ENCODE data around the gene TARDBP. TPM values are rescaled to one million over a fixed set of nuclear protein-coding genes. Genes with fewer than 3 reads are reported as not detected.

TARDBP gene
- total and polyA plus RNA-seq, 2 experiments from 2014 or later: 204 to 313 TPM

DNA sequence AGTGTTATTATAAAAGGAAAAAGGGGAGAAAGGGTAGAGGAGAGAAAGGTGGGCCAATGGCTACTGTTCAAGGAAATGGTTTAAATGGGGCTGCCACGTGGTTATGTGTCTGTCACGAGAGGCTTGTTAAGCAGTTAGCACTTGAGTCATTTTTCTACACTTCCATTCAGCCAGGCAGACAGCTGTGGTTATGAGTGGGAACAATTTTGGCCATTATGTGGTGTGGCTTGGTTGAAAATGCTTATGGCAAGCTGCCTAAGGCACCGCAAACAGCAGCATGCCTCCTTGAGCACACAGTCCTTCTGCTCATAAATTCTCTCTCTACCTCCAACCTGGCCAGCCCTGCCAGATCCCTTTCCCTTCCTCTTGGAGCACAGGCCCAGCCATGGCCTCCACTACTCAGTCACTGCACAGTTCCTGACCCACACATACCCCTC, 50.5 kb downstream of the TARDBP start:
- Histone ChIP-seq H2AFZ (no peak overlapping the region), H3K4me3 (no peak overlapping the region), H3K36me3 (ENCODE audit: insufficient read depth) (peaks cover 21% of the 10 kb centered on the region; the same call in 1 of the 2 replicates), H3F3A (replicated peaks; ENCODE audit: low read depth) (peaks cover 40% of the 10 kb centered on the region), H3K79me2 (replicated peaks; ENCODE audit: insufficient read depth) (peaks cover 23% of the 10 kb centered on the region), H3K4me2 (no peak overlapping the region), H3K4me1 (ENCODE audit: insufficient read depth) (peaks cover 6% of the 10 kb centered on the region; the same call in 1 of the 2 replicates), H4K20me1 (replicated peaks; ENCODE audit: insufficient read depth) (peaks cover 4% of the 10 kb centered on the region; the same call in 1 of the 2 replicates), H3K27ac (ENCODE audit: low read depth) (no peak overlapping the region), H3K9me2 (ENCODE audit: insufficient read depth) (no peaks in the 10 kb centered on the region), H3K27me3 (ENCODE audit: insufficient read depth) (no peaks in the 10 kb centered on the region)
- no peak for ATAC-seq
- Mint-ChIP-seq H3K4me3 (no peak overlapping the region), H3K27ac (no peak overlapping the region), H3K36me3 (ENCODE audit: low read depth) (peaks cover 56% of the 10 kb centered on the region), H3K9me3 (no peaks in the 10 kb centered on the region), H3K27me3 (ENCODE audit: insufficient read depth, low read depth, poor library complexity) (peaks cover 6% of the 10 kb centered on the region), H3K4me1 (peaks cover 11% of the 10 kb centered on the region)
- DNase-seq (ENCODE audit: low spot score): no peak
- TF ChIP-seq ZNF114 (CRISPR knock-in tag; IDR thresholded peaks at IDR 0.05) (no peak), CREB1 (CRISPR knock-in tag; IDR thresholded peaks at IDR 0.05; ENCODE audit: low read depth) (no peak), NANOG (IDR thresholded peaks at IDR 0.05; ENCODE audit: borderline replicate concordance) (no peak), EZH2 (IDR thresholded peaks at IDR 0.05; ENCODE audit: low read depth, unreplicated experiment) (no peak)
- TF ChIP-seq, protein P1, sequence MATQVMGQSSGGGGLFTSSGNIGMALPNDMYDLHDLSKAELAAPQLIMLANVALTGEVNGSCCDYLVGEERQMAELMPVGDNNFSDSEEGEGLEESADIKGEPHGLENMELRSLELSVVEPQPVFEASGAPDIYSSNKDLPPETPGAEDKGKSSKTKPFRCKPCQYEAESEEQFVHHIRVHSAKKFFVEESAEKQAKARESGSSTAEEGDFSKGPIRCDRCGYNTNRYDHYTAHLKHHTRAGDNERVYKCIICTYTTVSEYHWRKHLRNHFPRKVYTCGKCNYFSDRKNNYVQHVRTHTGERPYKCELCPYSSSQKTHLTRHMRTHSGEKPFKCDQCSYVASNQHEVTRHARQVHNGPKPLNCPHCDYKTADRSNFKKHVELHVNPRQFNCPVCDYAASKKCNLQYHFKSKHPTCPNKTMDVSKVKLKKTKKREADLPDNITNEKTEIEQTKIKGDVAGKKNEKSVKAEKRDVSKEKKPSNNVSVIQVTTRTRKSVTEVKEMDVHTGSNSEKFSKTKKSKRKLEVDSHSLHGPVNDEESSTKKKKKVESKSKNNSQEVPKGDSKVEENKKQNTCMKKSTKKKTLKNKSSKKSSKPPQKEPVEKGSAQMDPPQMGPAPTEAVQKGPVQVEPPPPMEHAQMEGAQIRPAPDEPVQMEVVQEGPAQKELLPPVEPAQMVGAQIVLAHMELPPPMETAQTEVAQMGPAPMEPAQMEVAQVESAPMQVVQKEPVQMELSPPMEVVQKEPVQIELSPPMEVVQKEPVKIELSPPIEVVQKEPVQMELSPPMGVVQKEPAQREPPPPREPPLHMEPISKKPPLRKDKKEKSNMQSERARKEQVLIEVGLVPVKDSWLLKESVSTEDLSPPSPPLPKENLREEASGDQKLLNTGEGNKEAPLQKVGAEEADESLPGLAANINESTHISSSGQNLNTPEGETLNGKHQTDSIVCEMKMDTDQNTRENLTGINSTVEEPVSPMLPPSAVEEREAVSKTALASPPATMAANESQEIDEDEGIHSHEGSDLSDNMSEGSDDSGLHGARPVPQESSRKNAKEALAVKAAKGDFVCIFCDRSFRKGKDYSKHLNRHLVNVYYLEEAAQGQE (IDR thresholded peaks at IDR 0.05; ENCODE audit: unreplicated experiment): no peak
- TF ChIP-seq, protein P2, sequence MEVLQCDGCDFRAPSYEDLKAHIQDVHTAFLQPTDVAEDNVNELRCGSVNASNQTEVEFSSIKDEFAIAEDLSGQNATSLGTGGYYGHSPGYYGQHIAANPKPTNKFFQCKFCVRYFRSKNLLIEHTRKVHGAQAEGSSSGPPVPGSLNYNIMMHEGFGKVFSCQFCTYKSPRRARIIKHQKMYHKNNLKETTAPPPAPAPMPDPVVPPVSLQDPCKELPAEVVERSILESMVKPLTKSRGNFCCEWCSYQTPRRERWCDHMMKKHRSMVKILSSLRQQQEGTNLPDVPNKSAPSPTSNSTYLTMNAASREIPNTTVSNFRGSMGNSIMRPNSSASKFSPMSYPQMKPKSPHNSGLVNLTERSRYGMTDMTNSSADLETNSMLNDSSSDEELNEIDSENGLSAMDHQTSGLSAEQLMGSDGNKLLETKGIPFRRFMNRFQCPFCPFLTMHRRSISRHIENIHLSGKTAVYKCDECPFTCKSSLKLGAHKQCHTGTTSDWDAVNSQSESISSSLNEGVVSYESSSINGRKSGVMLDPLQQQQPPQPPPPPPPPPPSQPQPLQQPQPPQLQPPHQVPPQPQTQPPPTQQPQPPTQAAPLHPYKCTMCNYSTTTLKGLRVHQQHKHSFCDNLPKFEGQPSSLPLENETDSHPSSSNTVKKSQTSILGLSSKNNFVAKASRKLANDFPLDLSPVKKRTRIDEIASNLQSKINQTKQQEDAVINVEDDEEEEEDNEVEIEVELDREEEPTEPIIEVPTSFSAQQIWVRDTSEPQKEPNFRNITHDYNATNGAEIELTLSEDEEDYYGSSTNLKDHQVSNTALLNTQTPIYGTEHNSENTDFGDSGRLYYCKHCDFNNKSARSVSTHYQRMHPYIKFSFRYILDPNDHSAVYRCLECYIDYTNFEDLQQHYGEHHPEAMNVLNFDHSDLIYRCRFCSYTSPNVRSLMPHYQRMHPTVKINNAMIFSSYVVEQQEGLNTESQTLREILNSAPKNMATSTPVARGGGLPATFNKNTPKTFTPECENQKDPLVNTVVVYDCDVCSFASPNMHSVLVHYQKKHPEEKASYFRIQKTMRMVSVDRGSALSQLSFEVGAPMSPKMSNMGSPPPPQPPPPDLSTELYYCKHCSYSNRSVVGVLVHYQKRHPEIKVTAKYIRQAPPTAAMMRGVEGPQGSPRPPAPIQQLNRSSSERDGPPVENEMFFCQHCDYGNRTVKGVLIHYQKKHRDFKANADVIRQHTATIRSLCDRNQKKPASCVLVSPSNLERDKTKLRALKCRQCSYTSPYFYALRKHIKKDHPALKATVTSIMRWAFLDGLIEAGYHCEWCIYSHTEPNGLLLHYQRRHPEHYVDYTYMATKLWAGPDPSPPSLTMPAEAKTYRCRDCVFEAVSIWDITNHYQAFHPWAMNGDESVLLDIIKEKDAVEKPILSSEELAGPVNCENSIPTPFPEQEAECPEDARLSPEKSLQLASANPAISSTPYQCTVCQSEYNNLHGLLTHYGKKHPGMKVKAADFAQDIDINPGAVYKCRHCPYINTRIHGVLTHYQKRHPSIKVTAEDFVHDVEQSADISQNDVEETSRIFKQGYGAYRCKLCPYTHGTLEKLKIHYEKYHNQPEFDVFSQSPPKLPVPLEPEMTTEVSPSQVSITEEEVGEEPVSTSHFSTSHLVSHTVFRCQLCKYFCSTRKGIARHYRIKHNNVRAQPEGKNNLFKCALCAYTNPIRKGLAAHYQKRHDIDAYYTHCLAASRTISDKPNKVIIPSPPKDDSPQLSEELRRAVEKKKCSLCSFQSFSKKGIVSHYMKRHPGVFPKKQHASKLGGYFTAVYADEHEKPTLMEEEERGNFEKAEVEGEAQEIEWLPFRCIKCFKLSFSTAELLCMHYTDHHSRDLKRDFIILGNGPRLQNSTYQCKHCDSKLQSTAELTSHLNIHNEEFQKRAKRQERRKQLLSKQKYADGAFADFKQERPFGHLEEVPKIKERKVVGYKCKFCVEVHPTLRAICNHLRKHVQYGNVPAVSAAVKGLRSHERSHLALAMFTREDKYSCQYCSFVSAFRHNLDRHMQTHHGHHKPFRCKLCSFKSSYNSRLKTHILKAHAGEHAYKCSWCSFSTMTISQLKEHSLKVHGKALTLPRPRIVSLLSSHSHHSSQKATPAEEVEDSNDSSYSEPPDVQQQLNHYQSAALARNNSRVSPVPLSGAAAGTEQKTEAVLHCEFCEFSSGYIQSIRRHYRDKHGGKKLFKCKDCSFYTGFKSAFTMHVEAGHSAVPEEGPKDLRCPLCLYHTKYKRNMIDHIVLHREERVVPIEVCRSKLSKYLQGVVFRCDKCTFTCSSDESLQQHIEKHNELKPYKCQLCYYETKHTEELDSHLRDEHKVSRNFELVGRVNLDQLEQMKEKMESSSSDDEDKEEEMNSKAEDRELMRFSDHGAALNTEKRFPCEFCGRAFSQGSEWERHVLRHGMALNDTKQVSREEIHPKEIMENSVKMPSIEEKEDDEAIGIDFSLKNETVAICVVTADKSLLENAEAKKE (CRISPR knock-in tag; IDR thresholded peaks at IDR 0.05): no peak
